IMR-90 (cell line): Measurements from ENCODE around the gene SOX11. TPM values are rescaled to one million over a fixed set of nuclear protein-coding genes. Genes with fewer than 3 reads are reported as not detected.

Source experiments
- ATAC-seq: fragments of 200-7000 bp; cut with Tn5 transposase; 2 replicates; pipeline ENCODE4 v1.9.1; 2020; ENCODE audit warnings: low read depth, mild to moderate bottlenecking, moderate library complexity
- BruUV-seq: library from RNA; stranded (reverse); fragments of 400-500 nt; replicated peaks from 2 replicates; lab custom pipeline; 2021; lab: Mats Ljungman, UMichigan
- CTCF ChIA-PET: fragments of 300-600 bp; formaldehyde crosslinking; extraction: SDS; loops from one replicate; lab custom pipeline; 2021; ENCODE audit warnings: antibody characterized with exemption; lab: Yijun Ruan, JAX
- POLR2A ChIA-PET: fragments of 300-600 bp; sonication (Branson Sonifier 250); formaldehyde crosslinking; loops from one replicate; lab custom pipeline; 2022; ENCODE audit warnings: antibody characterized with exemption; ENCODE audit not compliant: unreplicated experiment; lab: Charles Lee
- DNase-seq: peaks from one replicate; pipeline ENCODE4 v3.0.0; 2013
- H2AFZ ChIP-seq: replicated peaks from 2 replicates; pipeline ENCODE3; 2013; ENCODE audit warnings: low read length, mild to moderate bottlenecking; ENCODE audit not compliant: poor library complexity
- H2AK5ac ChIP-seq: 2 replicates; pipeline ENCODE4 v1.6.1; 2013; ENCODE audit warnings: low read depth, low read length, inconsistent platforms
- H2AK9ac ChIP-seq: replicated peaks from 2 replicates; pipeline ENCODE3; 2013; ENCODE audit warnings: mild to moderate bottlenecking, low read depth, low read length, moderate library complexity; ENCODE audit not compliant: poor library complexity
- H2BK120ac ChIP-seq: 2 replicates; pipeline ENCODE4 v1.6.1; 2013; ENCODE audit warnings: low read depth, low read length, inconsistent platforms
- H2BK15ac ChIP-seq: 3 replicates; pipeline ENCODE4 v1.6.1; 2013; ENCODE audit warnings: low read depth, low read length, inconsistent platforms
- H2BK20ac ChIP-seq: 2 replicates; pipeline ENCODE4 v1.6.1; 2013; ENCODE audit warnings: low read depth, mild to moderate bottlenecking, inconsistent platforms, low read length, moderate library complexity
- H2BK5ac ChIP-seq: 2 replicates; pipeline ENCODE4 v1.6.1; 2013; ENCODE audit warnings: mild to moderate bottlenecking, low read depth, low read length, inconsistent platforms; ENCODE audit not compliant: poor library complexity, severe bottlenecking
- H3K14ac ChIP-seq: replicated peaks from 2 replicates; pipeline ENCODE4 v1.6.1; 2013; ENCODE audit warnings: low read depth, low read length, inconsistent platforms
- H3K18ac ChIP-seq: 2 replicates; pipeline ENCODE4 v1.6.1; 2013; ENCODE audit warnings: low read depth, low read length, control low read depth
- H3K23ac ChIP-seq: 2 replicates; pipeline ENCODE4 v1.6.1; 2013; ENCODE audit warnings: low read depth, low read length, inconsistent platforms
- H3K27ac ChIP-seq: 2 replicates; pipeline ENCODE4 v1.5.1; 2013; ENCODE audit warnings: mild to moderate bottlenecking, control low read depth, low read length; ENCODE audit not compliant: insufficient read depth
- H3K27me3 ChIP-seq: 2 replicates; pipeline ENCODE4 v1.6.1; 2013; ENCODE audit warnings: low read length; ENCODE audit not compliant: control insufficient read depth, insufficient read depth
- H3K36me3 ChIP-seq: 2 replicates; pipeline ENCODE4 v1.6.1; 2013; ENCODE audit warnings: low read length, mixed read lengths; ENCODE audit not compliant: control insufficient read depth, insufficient read depth
- H3K4ac ChIP-seq: 2 replicates; pipeline ENCODE4 v1.6.1; 2013; ENCODE audit warnings: low read depth, low read length, inconsistent platforms
- H3K4me1 ChIP-seq: 2 replicates; pipeline ENCODE4 v1.6.1; 2013; ENCODE audit warnings: low read length, mixed read lengths; ENCODE audit not compliant: control insufficient read depth, insufficient read depth
- H3K4me2 ChIP-seq: 2 replicates; pipeline ENCODE4 v1.6.1; 2013; ENCODE audit warnings: low read depth, mild to moderate bottlenecking, control low read depth, low read length, moderate library complexity
- H3K4me3 ChIP-seq: 2 replicates; pipeline ENCODE4 v1.5.1; 2013; ENCODE audit warnings: low read depth, mild to moderate bottlenecking, control low read depth, low read length, moderate library complexity; ENCODE audit not compliant: insufficient read depth
- H3K56ac ChIP-seq: 2 replicates; pipeline ENCODE4 v1.6.1; 2013; ENCODE audit warnings: low read length, inconsistent platforms; ENCODE audit not compliant: insufficient read depth; ENCODE audit errors: extremely low read depth
- H3K79me1 ChIP-seq, 2 experiments: 2 replicates each; pipeline ENCODE4 v1.6.1; 2013; ENCODE audit warnings: low read length in 2 of 2, inconsistent platforms in 1 of 2, low read depth in 1 of 2
- H3K9ac ChIP-seq: 2 replicates; pipeline ENCODE4 v1.6.1; 2013; ENCODE audit warnings: low read depth, low read length, control low read depth
- H3K9me1 ChIP-seq: 2 replicates; pipeline ENCODE4 v1.6.1; 2013; ENCODE audit warnings: low read length, inconsistent platforms; ENCODE audit not compliant: insufficient read depth
- H3K9me3 ChIP-seq: 2 replicates; pipeline ENCODE4 v1.6.1; 2013; ENCODE audit warnings: low read length; ENCODE audit not compliant: control insufficient read depth, insufficient read depth
- H4K20me1 ChIP-seq: 2 replicates; pipeline ENCODE4 v1.6.1; 2013; ENCODE audit warnings: low read length, inconsistent platforms; ENCODE audit not compliant: insufficient read depth
- H4K5ac ChIP-seq: 2 replicates; pipeline ENCODE4 v1.6.1; 2013; ENCODE audit warnings: mild to moderate bottlenecking, low read depth, low read length, control low read depth
- H4K8ac ChIP-seq, 2 experiments: 2 replicates each; pipeline ENCODE4 v1.6.1; 2013; ENCODE audit warnings: low read depth in 2 of 2, low read length in 2 of 2, control low read depth in 1 of 2, inconsistent platforms in 1 of 2
- H4K91ac ChIP-seq: 2 replicates; pipeline ENCODE4 v1.6.1; 2013; ENCODE audit warnings: low read depth, low read length, inconsistent platforms; ENCODE audit not compliant: insufficient read depth
- RFX5 ChIP-seq: IDR thresholded peaks from 2 replicates; pipeline ENCODE4 v1.8.0; 2012; ENCODE audit warnings: low read depth, mild to moderate bottlenecking, low read length, moderate library complexity
- WGBS, 2 experiments: methylation state at CpG; one replicate each; pipeline versions ENCODE4 v1.1.5 to v1.1.7; 2013; ENCODE audit warnings: missing lambda C conversion rate in 2 of 2; ENCODE audit not compliant: insufficient read length in 1 of 2; ENCODE audit errors: extremely low coverage in 2 of 2; 5-methylcytosine and 5-hydroxymethylcytosine counted together
- dilution Hi-C: fragments of 300-500 bp; cut with HindIII; formaldehyde crosslinking; loops from one replicate; pipeline ENCODE4 v1.14.3; 2018; ENCODE audit warnings: low sequenced_read_pairs; ENCODE audit not compliant: unreplicated experiment
- in situ Hi-C: fragments of 300-500 bp; cut with MboI; formaldehyde crosslinking; loops from 3 replicates; pipeline ENCODE4 v1.14.3; 2019; ENCODE audit warnings: low sequenced_read_pairs, inconsistent platforms, mixed read lengths
- intact Hi-C: fragments of 100-400 bp; cut with micrococcal nuclease; formaldehyde crosslinking; loops from 2 replicates; pipeline ENCODE4 v1.10.0; 2022
- polyA plus RNA-seq, 3 experiments: library from polyadenylated mRNA; depleted of rRNA; stranded (reverse); fragments of >200 nt; gene quantifications; 2 replicates each; pipeline ENCODE4 v1.2.3, GENCODE V29; 2012; ENCODE audit warnings: low replicate concordance in 1 of 3
- total RNA-seq: library from RNA; depleted of rRNA; stranded (reverse); fragments of >200 nt; gene quantifications from 2 replicates; pipeline ENCODE4 v1.2.3, GENCODE V29; 2012

Gene SOX11
- total and polyA plus RNA-seq, 2 of the 4 experiments (the other 2 are of a cell fraction) = 1.9 to 2.2 TPM

DNA sequence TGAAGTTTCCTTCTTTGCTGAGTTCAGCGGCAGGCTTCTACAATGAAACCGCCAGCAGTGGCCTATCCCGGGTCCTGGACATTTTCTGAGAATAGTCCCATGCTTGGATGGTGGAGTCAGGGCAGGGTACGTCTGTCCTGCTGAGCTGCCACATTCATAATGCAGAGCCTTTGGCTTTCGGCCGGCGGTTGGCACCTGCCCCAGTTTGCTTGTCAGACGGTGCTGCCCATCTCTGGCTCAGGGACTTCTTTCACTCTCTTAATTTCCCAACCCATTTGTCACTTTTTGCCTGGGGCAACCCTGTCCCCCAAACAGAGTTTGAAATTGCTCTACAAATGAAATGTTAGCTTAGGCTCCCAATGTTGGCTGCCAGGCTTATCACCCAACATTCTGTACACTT, 57.2 kb downstream of the SOX11 start:
- no peak overlapping the region for H2BK15ac ChIP-seq
- dilution Hi-C loops (no loop called here), intact Hi-C loops (no loop called here), in situ Hi-C loops (no loop called here)
- H3K23ac ChIP-seq = no peak overlapping the region
- no peaks in the 10 kb centered on the region for H3K4me1 ChIP-seq
- H3K56ac ChIP-seq = no peak overlapping the region
- H3K9me1 ChIP-seq = no peaks in the 10 kb centered on the region
- H3K9ac ChIP-seq = no peak overlapping the region
- no peak for ATAC-seq
- no peak overlapping the region for H2AK9ac ChIP-seq
- H3K4ac ChIP-seq = no peak overlapping the region
- no peak overlapping the region for H2BK20ac ChIP-seq
- no TSS peak for BruUV-seq
- peaks cover 4% of the 10 kb centered on the region; the same call in 1 of the 2 replicates for H3K27me3 ChIP-seq
- H2BK120ac ChIP-seq = no peak overlapping the region
- H4K20me1 ChIP-seq = no peaks in the 10 kb centered on the region
- H4K91ac ChIP-seq = no peak overlapping the region
- no peak for TF ChIP-seq RFX5
- no peak for DNase-seq
- 73% methylated on average over 4 of the region's 8 CpGs; no CpG with 5 or more reads in 1 of the 2 experiments for WGBS, 2 experiments
- no peak overlapping the region for H4K5ac ChIP-seq
- no peak overlapping the region for H2AK5ac ChIP-seq
- CTCF ChIA-PET = interaction anchor here (1.2 kb wide), 1 partner anchor 11 kb away, joined by 3 read pairs; no protein-coding TSS in a partner anchor
- no peaks in the 10 kb centered on the region for H3K36me3 ChIP-seq
- H3K4me3 ChIP-seq = no peak overlapping the region
- no peak overlapping the region for H4K8ac ChIP-seq
- H2BK5ac ChIP-seq = no peak overlapping the region
- no peak overlapping the region for H3K18ac ChIP-seq
- POLR2A ChIA-PET = no interaction called here
- H2AFZ ChIP-seq = no peak overlapping the region
- H3K79me1 ChIP-seq = no peaks in the 10 kb centered on the region
- 0 out of 2 replicates have a peak, but pooled peaks cover 1% of the 10 kb centered on the region for H3K9me3 ChIP-seq
- no peak overlapping the region for H3K14ac ChIP-seq
- no peak overlapping the region for H3K27ac ChIP-seq
- no peak overlapping the region for H3K4me2 ChIP-seq
